Measurements from ENCODE around the gene PACSIN1.

DNA sequence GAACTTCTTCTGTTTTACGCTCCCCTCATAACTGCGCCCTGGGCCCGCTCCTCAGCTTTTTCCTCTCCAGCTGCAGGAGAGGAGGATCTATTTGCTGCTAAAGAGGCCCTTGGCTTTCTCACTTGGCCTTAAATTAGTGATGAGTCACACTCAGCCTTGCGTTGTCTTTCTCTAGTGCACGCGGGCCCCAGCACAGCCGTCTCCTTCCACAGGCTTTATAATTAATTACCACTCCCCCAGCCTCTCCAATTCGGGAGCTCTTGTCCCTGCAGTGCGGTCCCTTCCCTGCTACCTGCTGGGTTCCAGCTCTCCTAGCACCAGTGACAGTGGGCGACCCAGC is 25.2 kb downstream of the PACSIN1 start:
- TF ChIP-seq GATA2 (IDR thresholded peaks at IDR 0.05; ENCODE audit: low read depth, low read length), result no peak
- no peak for TF ChIP-seq GATA3 (IDR thresholded peaks at IDR 0.05; ENCODE audit: low read depth, low read length)

Measured in SH-SY5Y (cell line).